ENCODE data around the gene SGMS1.
"Not testable (repeated sequence)": the region's sequence is repeated elsewhere in the genome, so short reads cannot be mapped to it uniquely, and the experiment has no call there.

SGMS1 gene

GRCh38 chr10:50379616-50380015, 244.1 kb downstream of the SGMS1 start:
- no peak for DNase-seq

- DNase-seq = no peak
Measured at GRCh38 chr10:50375745-50376144, 248.0 kb downstream of the SGMS1 start.

- DNase-seq = no peak
Measured at GRCh38 chr10:50375051-50375452, 248.7 kb downstream of the SGMS1 start.

- no peak for DNase-seq
Measured at GRCh38 chr10:50373821-50374501, 249.8 kb downstream of the SGMS1 start.

GRCh38 chr10:50369931-50370330, 253.8 kb downstream of the SGMS1 start:
- no peak for DNase-seq

- no peak for DNase-seq
Measured at GRCh38 chr10:50367732-50368131, 256.0 kb downstream of the SGMS1 start.

DNA sequence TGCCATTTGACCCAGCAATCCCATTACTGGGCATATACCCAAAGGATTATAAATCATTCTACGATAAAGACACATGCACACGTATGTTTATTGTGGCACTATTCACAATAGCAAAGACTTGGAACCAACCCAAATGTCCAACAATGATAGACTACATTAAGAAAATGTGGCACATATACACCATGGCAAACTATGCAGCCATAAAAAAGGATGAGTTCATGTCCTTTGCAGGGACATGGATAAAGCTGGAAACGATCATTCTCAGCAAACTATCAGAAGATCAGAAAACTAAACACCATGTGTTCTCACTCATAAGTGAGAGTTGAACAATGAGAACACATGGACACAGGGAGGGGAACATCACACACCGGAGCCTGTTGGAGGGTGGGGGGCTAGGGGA, 257.3 kb downstream of the SGMS1 start:
- not testable (repeated sequence) for DNase-seq

DNA sequence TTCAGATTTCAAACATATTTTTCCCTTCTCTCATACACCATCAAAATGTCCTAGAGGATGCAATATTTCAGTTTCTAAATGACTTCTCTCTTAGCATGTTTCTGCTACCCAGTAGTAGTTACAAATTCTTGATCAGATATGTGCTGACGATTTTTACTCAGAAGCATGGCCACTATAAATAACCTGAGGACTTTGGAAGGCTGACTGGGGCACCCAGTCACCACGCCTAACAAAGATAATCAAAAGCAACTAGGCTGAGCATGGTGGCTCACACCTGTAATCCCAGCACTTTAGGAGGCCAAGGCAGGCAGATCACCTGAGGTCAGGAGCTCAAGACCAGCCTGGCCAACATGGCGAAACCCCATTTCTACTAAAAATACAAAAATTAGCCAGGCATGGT, 259.0 kb downstream of the SGMS1 start:
- DNase-seq = not testable (repeated sequence)

GRCh38 chr10:50362547-50363125, 261.1 kb downstream of the SGMS1 start:
- no peak for DNase-seq

DNA sequence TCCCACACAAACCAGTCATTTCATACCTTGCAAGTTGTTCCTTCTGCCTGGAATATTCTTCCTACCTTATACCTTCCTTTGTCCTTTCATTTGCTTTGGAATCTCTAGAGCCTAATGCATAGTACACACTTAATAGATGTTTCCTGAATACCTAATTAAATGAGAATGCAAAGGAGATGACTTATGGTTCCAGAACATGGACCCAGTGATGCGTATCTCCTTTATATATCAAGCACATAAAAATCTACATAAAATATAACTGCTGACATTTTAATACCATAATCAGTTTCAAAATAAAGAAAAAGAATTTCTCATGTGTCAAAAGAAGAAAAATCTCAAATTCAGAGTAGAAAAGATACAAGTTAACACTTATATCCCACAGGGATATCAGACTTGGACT, 261.8 kb downstream of the SGMS1 start:
- DNase-seq = no peak

DNA sequence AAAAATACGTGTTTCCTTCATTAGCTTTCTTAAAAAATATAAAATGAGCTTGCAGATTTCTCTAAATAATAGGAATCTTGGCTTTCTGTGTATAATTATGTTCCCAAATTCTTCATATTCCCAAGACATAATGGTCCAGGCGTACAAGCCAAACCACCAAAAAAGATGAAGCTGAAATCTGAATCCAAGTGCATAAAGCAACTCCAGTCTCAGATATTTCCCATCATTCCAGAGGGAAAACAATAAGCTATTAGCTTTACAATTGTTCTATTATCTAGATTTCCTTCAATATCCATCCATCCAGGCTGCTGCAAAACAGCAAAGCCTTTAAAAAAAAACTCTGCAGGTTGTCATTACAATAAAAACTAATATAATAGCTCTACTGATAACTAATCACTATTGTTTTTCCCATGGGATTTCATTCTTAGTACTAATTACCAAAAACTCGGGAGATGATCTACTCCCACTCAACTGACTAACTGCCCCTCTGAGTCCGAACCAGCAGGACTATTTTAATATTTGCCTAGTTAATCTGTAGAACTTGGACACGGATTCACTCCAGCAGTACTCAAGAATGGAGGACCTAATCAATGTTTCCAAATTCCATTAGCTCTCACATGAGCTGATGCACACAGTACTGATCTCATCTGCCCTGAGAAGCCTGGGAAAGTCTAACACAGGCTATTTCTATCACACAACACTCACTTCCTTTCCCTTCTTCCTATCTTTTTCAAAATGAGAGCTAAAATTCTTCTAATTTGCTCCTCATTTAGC, 263.5 kb downstream of the SGMS1 start:
- no peak for DNase-seq

DNA sequence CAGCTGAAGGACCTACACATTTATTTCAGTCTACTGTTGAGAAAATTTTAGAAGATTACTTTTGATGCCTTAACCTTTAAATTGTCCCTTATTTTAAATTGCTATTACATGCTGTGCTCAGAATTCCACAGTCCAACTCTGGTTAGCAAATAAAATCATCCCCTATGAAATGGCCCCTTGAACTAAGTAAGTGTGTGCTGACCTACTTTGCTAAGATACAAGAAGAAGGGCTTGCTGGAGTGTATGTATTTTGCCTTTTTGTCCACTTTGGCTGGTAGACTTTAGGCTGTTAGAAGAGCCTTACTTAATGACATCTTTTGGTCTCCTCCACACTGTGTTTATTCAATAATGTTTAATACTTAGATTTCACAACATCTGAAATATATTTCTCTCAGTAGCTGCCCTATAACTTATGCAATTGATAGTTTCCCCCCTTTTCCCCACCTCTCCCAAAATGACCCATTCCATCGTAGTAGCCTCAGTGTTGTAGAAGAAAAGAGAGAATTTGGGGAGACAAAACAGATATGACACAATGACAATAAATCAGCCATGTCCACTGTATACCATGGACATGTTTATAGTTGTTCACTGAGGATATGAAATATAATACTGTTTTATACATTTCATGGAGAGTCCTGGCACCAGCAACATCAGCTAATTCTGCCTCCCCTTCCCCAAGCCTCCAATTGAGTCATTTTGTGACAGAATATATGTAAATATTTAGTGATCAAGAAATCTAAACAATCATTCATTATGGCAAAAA, 264.6 kb downstream of the SGMS1 start:
- no peak for DNase-seq

- no peak for DNase-seq
Measured at GRCh38 chr10:50358411-50358810, 265.3 kb downstream of the SGMS1 start.

- not testable (repeated sequence) for DNase-seq
Measured at GRCh38 chr10:50356481-50356832, 267.3 kb downstream of the SGMS1 start.

GRCh38 chr10:50355693-50356480, 267.9 kb downstream of the SGMS1 start:
- DNase-seq = not testable (repeated sequence)

- no peak for DNase-seq
Measured at GRCh38 chr10:50351483-50352146, 272.1 kb downstream of the SGMS1 start.

DNA sequence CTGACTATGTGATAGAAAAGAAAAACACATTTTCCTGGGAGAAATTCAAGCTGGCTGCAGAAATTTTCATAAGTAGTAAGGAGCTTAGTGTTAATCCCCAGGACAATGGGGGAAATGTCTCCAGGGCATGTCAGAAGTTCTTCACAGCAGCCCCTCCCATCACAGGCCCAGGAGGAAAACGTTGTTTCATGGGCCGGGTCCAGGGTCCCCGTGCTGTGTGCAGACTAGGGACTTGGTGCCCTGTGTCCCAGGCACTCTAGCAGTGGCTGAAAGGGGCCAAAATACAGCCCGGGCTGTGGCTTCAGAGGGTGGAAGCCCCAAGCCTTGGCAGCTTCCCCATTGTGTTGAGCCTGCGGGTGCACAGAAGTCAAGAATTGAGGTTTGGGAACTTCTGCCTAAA, 273.4 kb downstream of the SGMS1 start:
- no peak for DNase-seq

DNA sequence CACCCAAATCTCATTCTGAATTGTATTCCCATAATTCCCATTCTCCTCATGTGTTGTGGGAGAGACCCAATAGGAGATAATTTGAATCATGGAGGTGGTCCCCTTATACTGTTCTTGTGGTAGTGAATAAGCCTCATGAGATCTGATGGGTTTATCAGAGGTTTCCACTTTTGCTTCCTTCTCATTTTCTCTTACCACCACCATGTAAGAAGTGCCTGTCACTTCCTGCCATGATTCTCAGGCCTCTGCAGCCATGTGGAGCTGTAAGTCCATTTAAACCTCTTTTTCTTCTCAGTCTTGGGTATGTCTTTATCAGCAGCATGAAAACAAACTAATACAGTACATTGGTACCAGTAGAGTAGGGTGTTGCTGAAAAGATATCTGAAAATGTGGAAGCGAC, 274.2 kb downstream of the SGMS1 start:
- no peak for DNase-seq

GRCh38 chr10:50347394-50347802, 276.4 kb downstream of the SGMS1 start:
- no peak for DNase-seq

DNA sequence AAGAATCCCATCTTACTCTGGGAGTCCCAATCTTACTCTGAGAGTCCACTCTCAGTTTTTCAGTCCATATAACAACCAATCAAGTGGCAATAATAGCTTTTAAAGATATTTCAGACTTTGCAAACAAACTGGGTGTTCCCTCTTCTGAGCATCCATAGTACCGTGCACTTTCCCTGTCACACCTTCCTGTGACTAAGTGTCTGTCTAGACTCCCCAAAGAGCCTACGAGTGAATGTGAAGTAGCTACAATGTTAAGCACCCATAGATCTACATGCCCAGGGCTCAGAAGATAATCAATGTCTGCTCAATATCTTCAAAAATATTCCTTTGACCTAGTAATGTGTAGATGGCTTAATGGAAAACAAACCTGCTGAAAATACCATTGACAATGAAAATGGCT, 276.8 kb downstream of the SGMS1 start:
- no peak for DNase-seq

DNA sequence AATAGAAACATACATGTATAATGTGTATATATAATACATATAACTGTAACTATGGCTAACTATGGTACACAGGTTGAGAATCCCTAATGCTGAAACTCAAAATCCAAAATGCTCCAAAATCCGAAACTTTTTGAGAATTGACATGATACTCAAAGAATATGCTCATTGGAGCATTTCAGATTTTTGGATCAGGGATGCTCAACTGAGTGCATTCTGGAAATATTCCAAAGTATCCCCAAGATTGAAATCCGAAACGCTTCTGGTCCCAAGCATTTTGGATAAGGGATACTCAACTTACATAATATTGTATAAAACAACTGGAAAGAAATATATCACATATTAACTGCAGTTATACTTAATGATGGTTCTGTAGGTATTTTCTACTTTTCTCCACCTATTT, 278.2 kb downstream of the SGMS1 start:
- DNase-seq = no peak
